Kidney epithelial cell (primary cell): ENCODE measurements around the gene KRT81. TPM values are rescaled to one million over a fixed set of nuclear protein-coding genes. Genes with fewer than 3 reads are reported as not detected.
"Not testable (repeated sequence)": the region's sequence is repeated elsewhere in the genome, so short reads cannot be mapped to it uniquely, and the experiment has no call there.

ENCODE experiments used
- DNase-seq: peaks from one replicate; pipeline ENCODE4 v3.0.0-alpha.2; 2010; ENCODE audit warnings: low read depth
- H3K27me3 ChIP-seq: 2 replicates; pipeline ENCODE4 v1.6.0; 2011; ENCODE audit warnings: low read length; ENCODE audit not compliant: control insufficient read depth, insufficient read depth
- H3K36me3 ChIP-seq: 2 replicates; pipeline ENCODE4 v1.5.1; 2011; ENCODE audit warnings: low read length; ENCODE audit not compliant: control insufficient read depth, insufficient read depth
- H3K4me3 ChIP-seq: 2 replicates; pipeline ENCODE4 v1.5.1; 2011; ENCODE audit warnings: low read depth, mild to moderate bottlenecking, control low read depth, low read length
- CTCF ChIP-seq: IDR thresholded peaks from 2 replicates; pipeline ENCODE4 v1.5.1; 2011; ENCODE audit warnings: mild to moderate bottlenecking, moderate library complexity, low read length, control low read depth, inconsistent platforms; ENCODE audit not compliant: insufficient read depth, poor library complexity, severe bottlenecking
- total RNA-seq: library from RNA; depleted of rRNA; stranded (reverse); fragments of >200 nt; gene quantifications from 2 replicates; pipeline ENCODE4 v1.2.3, GENCODE V29; 2015

KRT81 gene
- total RNA-seq, 1 donor from 2014 or later, result 239 TPM

GRCh38 chr12:52243259-52243855 is 48.0 kb downstream of the KRT81 start:
- no peaks in the 10 kb centered on the region for H3K36me3 ChIP-seq
- TF ChIP-seq CTCF, result no peak
- H3K4me3 ChIP-seq, result no peak overlapping the region
- H3K27me3 ChIP-seq, result no peaks in the 10 kb centered on the region
- DNase-seq, result no peak

- TF ChIP-seq CTCF, result no peak
- DNase-seq, result no peak
- no peaks in the 10 kb centered on the region for H3K36me3 ChIP-seq
- H3K27me3 ChIP-seq, result no peaks in the 10 kb centered on the region
- H3K4me3 ChIP-seq, result no peak overlapping the region
Observed at GRCh38 chr12:52242442-52243258, 48.7 kb downstream of the KRT81 start.

GRCh38 chr12:52241205-52241842 is 50.0 kb downstream of the KRT81 start:
- DNase-seq, result no peak
- H3K27me3 ChIP-seq, result no peaks in the 10 kb centered on the region
- no peaks in the 10 kb centered on the region for H3K36me3 ChIP-seq
- TF ChIP-seq CTCF, result no peak
- no peak overlapping the region for H3K4me3 ChIP-seq

- not testable (repeated sequence) for H3K4me3 ChIP-seq, H3K27me3 ChIP-seq, H3K36me3 ChIP-seq, DNase-seq
Observed at GRCh38 chr12:52240247-52240646, 51.1 kb downstream of the KRT81 start.

GRCh38 chr12:52239767-52240166 is 51.6 kb downstream of the KRT81 start:
- H3K36me3 ChIP-seq, result no peaks in the 10 kb centered on the region
- no peaks in the 10 kb centered on the region for H3K27me3 ChIP-seq
- TF ChIP-seq CTCF, result no peak
- no peak for DNase-seq
- H3K4me3 ChIP-seq, result no peak overlapping the region

GRCh38 chr12:52238916-52239646 is 52.3 kb downstream of the KRT81 start:
- no peaks in the 10 kb centered on the region for H3K36me3 ChIP-seq
- no peak overlapping the region for H3K4me3 ChIP-seq
- DNase-seq, result no peak
- no peak for TF ChIP-seq CTCF
- no peaks in the 10 kb centered on the region for H3K27me3 ChIP-seq
